Dendritic cell treated with granulocyte-macrophage colony-stimulating factor and Interleukin-4, amounts not matched to agents 40 ng/mL and 50 ng/mL, for 4 days (primary cell): ENCODE data around the gene ANKRD12.
"Not testable (repeated sequence)": the region's sequence is repeated elsewhere in the genome, so short reads cannot be mapped to it uniquely, and the experiment has no call there.

Experiments
- H3K27ac Mint-ChIP-seq: one replicate; pipeline ENCODE4 v1.8.0; 2022; ENCODE audit warnings: mild to moderate bottlenecking, mixed read lengths
- H3K27me3 Mint-ChIP-seq: one replicate; pipeline ENCODE4 v1.8.0; 2022; ENCODE audit warnings: mild to moderate bottlenecking, mixed read lengths
- H3K36me3 Mint-ChIP-seq: one replicate; pipeline ENCODE4 v1.8.0; 2022; ENCODE audit warnings: low read depth, mixed read lengths
- H3K4me1 Mint-ChIP-seq: one replicate; pipeline ENCODE4 v1.8.0; 2022; ENCODE audit warnings: low read depth, mixed read lengths
- H3K4me3 Mint-ChIP-seq: one replicate; pipeline ENCODE4 v1.8.0; 2022; ENCODE audit warnings: mild to moderate bottlenecking, moderate library complexity, mixed read lengths
- H3K9me3 Mint-ChIP-seq: one replicate; pipeline ENCODE4 v1.8.0; 2022; ENCODE audit warnings: mixed read lengths
- intact Hi-C: fragments of 100-400 bp; cut with micrococcal nuclease; formaldehyde crosslinking; loops from one replicate; pipeline ENCODE4 v1.15.0; 2022

The ANKRD12 gene

GRCh38 chr18:9136315-9137155 lies at the start of gene ANKRD12:
ANKRD12 (plus strand) TSS chr18:9136781; CDS start chr18:9182433, 45,652 bp downstream.
- Mint-ChIP-seq H3K36me3 (peaks cover 77% of the 10 kb centered on the region), H3K27ac (peak within 1 kb of the TSS; percentile 98), H3K4me3 (peak within 1 kb of the TSS; percentile 84), H3K27me3 (no peaks in the 10 kb centered on the region), H3K4me1 (peaks cover 33% of the 10 kb centered on the region), H3K9me3 (no peaks in the 10 kb centered on the region)
- intact Hi-C loops: loop anchor here (1.0 to 10.0 kb wide), 3 partner anchors 34 to 198 kb away; partner anchors contain the start of genes NDUFV2 and TWSG1

- H3K4me1 Mint-ChIP-seq: peaks cover 60% of the 10 kb centered on the region
- H3K36me3 Mint-ChIP-seq: peaks cover 5% of the 10 kb centered on the region
- intact Hi-C loops: no loop called here
- peak overlapping the region; percentile 77 for H3K27ac Mint-ChIP-seq
- no peaks in the 10 kb centered on the region for H3K27me3 Mint-ChIP-seq
- H3K9me3 Mint-ChIP-seq: no peaks in the 10 kb centered on the region
- no peak overlapping the region for H3K4me3 Mint-ChIP-seq
These were observed 49.4 kb upstream of the ANKRD12 start for GRCh38 chr18:9087144-9087543.

GRCh38 chr18:9088252-9088651 lies 48.3 kb upstream of the ANKRD12 start:
- H3K36me3 Mint-ChIP-seq: peaks cover 5% of the 10 kb centered on the region
- H3K9me3 Mint-ChIP-seq: no peaks in the 10 kb centered on the region
- peak overlapping the region; percentile 45 for H3K27ac Mint-ChIP-seq
- peaks cover 58% of the 10 kb centered on the region for H3K4me1 Mint-ChIP-seq
- no peak overlapping the region for H3K4me3 Mint-ChIP-seq
- no peaks in the 10 kb centered on the region for H3K27me3 Mint-ChIP-seq
- intact Hi-C loops: no loop called here

- H3K27me3 Mint-ChIP-seq, H3K36me3 Mint-ChIP-seq, intact Hi-C loops, H3K27ac Mint-ChIP-seq, H3K4me3 Mint-ChIP-seq, H3K9me3 Mint-ChIP-seq: not testable (repeated sequence)
- H3K4me1 Mint-ChIP-seq: peaks cover 57% of the 10 kb centered on the region
These were observed 47.9 kb upstream of the ANKRD12 start for GRCh38 chr18:9088727-9089126.

- intact Hi-C loops: no loop called here
- peak overlapping the region; percentile 76 for H3K27ac Mint-ChIP-seq
- no peaks in the 10 kb centered on the region for H3K9me3 Mint-ChIP-seq
- no peak overlapping the region for H3K4me3 Mint-ChIP-seq
- H3K4me1 Mint-ChIP-seq: peaks cover 65% of the 10 kb centered on the region
- H3K27me3 Mint-ChIP-seq: no peaks in the 10 kb centered on the region
- peaks cover 5% of the 10 kb centered on the region for H3K36me3 Mint-ChIP-seq
These were observed 46.0 kb upstream of the ANKRD12 start for GRCh38 chr18:9090578-9090977.

GRCh38 chr18:9091066-9091476 lies 45.5 kb upstream of the ANKRD12 start:
- intact Hi-C loops: no loop called here
- Mint-ChIP-seq H3K27me3 (no peaks in the 10 kb centered on the region), H3K27ac (peak overlapping the region; percentile 76), H3K36me3 (peaks cover 5% of the 10 kb centered on the region), H3K9me3 (no peaks in the 10 kb centered on the region), H3K4me1 (peaks cover 70% of the 10 kb centered on the region), H3K4me3 (no peak overlapping the region)

- Mint-ChIP-seq H3K4me3 (peak overlapping the region; percentile 6), H3K27me3 (no peaks in the 10 kb centered on the region), H3K27ac (peak overlapping the region; percentile 74), H3K36me3 (no peaks in the 10 kb centered on the region), H3K4me1 (peaks cover 74% of the 10 kb centered on the region), H3K9me3 (no peaks in the 10 kb centered on the region)
- intact Hi-C loops: no loop called here
These were observed 43.9 kb upstream of the ANKRD12 start for GRCh38 chr18:9092665-9093064.

GRCh38 chr18:9093109-9093508 lies 43.5 kb upstream of the ANKRD12 start:
- H3K9me3 Mint-ChIP-seq, H3K27me3 Mint-ChIP-seq, H3K36me3 Mint-ChIP-seq, intact Hi-C loops, H3K4me3 Mint-ChIP-seq: not testable (repeated sequence)
- H3K4me1 Mint-ChIP-seq: peaks cover 71% of the 10 kb centered on the region
- H3K27ac Mint-ChIP-seq: peak overlapping the region; percentile 74

- Mint-ChIP-seq H3K9me3 (no peaks in the 10 kb centered on the region), H3K27ac (peak overlapping the region; percentile 83), H3K4me1 (peaks cover 60% of the 10 kb centered on the region), H3K27me3 (no peaks in the 10 kb centered on the region), H3K4me3 (no peak overlapping the region), H3K36me3 (no peaks in the 10 kb centered on the region)
- intact Hi-C loops: no loop called here
These were observed 42.0 kb upstream of the ANKRD12 start for GRCh38 chr18:9094307-9095226.

- H3K9me3 Mint-ChIP-seq: no peaks in the 10 kb centered on the region
- H3K27me3 Mint-ChIP-seq: no peaks in the 10 kb centered on the region
- no peak overlapping the region for H3K4me3 Mint-ChIP-seq
- H3K36me3 Mint-ChIP-seq: no peaks in the 10 kb centered on the region
- H3K27ac Mint-ChIP-seq: peak overlapping the region; percentile 83
- peaks cover 54% of the 10 kb centered on the region for H3K4me1 Mint-ChIP-seq
- intact Hi-C loops: no loop called here
These were observed 41.1 kb upstream of the ANKRD12 start for GRCh38 chr18:9095297-9096006.

- Mint-ChIP-seq H3K4me1 (peaks cover 49% of the 10 kb centered on the region), H3K9me3 (no peaks in the 10 kb centered on the region)
These were observed 40.6 kb upstream of the ANKRD12 start for GRCh38 chr18:9096007-9096371.

GRCh38 chr18:9096685-9097084 lies 39.9 kb upstream of the ANKRD12 start:
- intact Hi-C loops: no loop called here
- Mint-ChIP-seq H3K9me3 (no peaks in the 10 kb centered on the region), H3K36me3 (no peaks in the 10 kb centered on the region), H3K27me3 (no peaks in the 10 kb centered on the region), H3K4me1 (peaks cover 48% of the 10 kb centered on the region), H3K27ac (no peak overlapping the region), H3K4me3 (no peak overlapping the region)

More at GRCh38 chr18:9096007-9096371, 40.6 kb upstream of the ANKRD12 start:
- Mint-ChIP-seq H3K27me3 (no peaks in the 10 kb centered on the region), H3K4me3 (no peak overlapping the region), H3K27ac (peak overlapping the region; percentile 83), H3K36me3 (no peaks in the 10 kb centered on the region)
- intact Hi-C loops: no loop called here

GRCh38 chr18:9097349-9097748 lies 39.2 kb upstream of the ANKRD12 start:
- Mint-ChIP-seq H3K9me3 (no peaks in the 10 kb centered on the region), H3K4me1 (peaks cover 46% of the 10 kb centered on the region), H3K4me3 (no peak overlapping the region), H3K27me3 (no peaks in the 10 kb centered on the region), H3K27ac (peak overlapping the region; percentile 10), H3K36me3 (peaks cover 7% of the 10 kb centered on the region)
- intact Hi-C loops: no loop called here
